HG03045 (cell line): ENCODE measurements around the gene SPTA1.

Experiments
- ATAC-seq: cut with Tn5 transposase; IDR thresholded peaks from one replicate; pipeline ENCODE4 v1.9.1; 2021; ENCODE audit warnings: mild to moderate bottlenecking, moderate library complexity; ENCODE audit not compliant: unreplicated experiment

The SPTA1 gene

DNA sequence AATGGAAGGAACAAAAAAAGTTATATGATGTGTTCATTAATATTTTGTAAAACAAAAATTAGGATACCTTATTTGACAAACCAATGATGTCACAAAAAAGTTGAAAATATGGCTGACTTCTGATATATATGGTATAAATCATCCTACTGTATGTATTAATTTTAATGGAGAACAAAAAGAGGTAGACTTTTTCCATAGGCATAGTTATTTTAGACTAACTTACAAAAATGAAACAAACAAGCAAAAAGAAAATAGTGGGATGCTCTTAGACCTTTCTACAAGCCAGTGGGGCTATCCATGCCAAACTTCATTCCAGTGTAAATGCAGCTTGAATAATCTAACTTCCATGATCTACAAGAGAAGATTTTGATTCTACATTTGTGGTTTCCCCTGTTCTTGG, 522 bp upstream of the SPTA1 start:
- ATAC-seq, result no peak

DNA sequence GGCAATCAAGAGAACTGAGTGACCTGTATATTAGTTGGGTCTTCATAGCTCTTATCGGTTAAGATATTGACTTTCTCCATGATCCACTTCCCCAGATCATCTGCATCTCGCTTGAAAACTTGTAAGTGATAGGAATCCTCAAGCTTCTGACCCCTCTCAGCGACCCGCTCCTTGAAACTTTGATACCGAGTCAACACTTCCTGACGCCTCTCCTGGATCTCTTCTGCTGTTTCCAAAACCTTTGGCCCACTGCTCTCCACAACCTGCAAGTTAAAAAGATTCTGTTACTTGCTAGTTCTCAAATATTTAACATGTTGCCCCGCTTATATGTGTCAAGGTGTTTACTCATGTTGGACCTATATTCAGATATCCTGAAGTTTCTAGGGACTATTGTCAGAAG, 1.4 kb downstream of the SPTA1 start:
- no peak for ATAC-seq

DNA sequence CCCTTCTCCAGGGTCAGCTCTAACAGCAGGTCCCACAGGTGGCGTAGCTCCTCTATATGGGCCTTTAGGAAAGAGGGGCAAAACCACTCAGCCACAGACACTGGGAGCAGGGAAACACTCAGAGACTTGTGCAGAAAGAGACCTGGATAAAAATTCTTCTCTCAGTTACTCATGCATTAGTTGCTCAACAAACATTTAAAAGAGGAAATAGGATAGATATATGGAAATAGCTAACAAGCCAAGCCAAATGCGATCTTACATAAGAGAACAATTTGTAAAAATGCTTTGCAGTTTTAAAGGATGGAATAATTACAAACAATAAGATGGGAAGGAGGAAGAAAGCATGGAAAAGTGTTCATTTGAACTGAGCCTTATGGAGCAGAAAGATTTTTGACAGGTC, 4.9 kb downstream of the SPTA1 start:
- ATAC-seq, result no peak

DNA sequence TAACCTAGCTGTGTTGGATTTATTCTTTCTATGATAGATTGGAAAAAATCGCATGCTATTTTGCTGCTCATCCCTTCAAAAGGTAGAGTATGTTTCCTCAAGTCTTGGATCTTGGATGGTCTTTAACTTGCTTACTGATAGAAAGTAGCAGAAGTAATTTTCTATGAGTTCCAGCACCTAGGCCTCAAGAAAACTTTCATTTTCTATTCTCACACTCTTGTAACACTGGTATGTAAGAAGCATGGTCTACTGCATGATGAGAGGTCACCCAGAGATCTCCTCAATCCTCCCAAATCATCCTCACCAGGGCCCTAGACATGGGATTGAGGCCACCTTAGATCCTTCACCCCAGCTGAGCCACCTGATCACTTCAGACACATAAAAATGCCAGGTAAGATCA, 7.2 kb downstream of the SPTA1 start:
- ATAC-seq, result no peak

DNA sequence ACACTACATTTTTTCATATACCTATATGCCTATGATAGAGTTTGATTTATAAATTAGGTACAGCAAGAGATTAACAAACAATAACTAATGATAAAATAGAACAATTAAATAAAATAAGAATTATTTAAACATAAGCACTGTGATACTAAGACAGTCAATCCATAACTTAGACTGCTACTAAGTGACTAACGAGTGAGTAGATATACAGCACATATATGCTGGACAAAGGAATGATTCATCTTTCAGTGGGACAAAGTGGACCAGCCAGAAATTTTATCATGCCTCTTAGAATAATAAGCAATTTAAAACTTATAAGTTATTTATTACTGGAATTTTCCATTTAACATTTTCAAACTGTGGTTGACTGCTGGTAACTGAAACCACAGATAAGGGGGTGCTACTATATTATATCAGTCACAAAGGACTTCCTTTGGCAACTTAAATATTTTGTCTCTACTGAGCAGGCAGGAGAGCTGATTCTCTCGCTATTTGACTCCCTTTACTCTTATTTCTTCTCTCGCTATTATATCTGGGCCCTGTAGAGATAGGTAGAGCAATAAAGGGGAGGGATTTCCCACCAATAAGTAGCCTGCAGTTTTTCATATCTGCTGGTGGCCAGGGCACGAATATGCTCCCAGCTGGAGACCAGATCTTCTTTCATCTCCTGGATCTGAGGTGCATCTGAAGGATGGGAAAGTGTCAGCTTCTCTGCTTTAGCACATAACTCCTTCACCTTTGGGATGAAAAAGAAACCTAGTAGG, 10.8 kb downstream of the SPTA1 start:
- no peak for ATAC-seq

DNA sequence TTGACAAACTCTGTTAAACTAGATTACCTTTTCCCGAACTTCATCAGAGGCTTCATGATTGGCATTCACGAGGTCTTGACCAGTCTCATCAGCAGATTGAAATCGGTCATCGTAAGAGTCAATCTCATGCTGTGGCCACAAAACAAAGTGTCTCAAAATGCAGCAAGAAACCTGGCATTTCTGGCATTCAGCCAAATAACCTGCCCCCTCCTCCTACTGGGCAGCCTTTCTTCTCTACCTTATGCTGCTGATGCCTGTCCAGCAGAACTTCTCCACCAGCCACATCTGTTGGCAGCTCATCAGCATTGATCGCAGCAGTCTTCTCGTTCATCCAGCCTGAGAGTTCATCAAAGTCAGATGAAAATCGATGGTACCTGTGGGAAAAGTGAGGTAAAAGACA, 12.2 kb downstream of the SPTA1 start:
- no peak for ATAC-seq

DNA sequence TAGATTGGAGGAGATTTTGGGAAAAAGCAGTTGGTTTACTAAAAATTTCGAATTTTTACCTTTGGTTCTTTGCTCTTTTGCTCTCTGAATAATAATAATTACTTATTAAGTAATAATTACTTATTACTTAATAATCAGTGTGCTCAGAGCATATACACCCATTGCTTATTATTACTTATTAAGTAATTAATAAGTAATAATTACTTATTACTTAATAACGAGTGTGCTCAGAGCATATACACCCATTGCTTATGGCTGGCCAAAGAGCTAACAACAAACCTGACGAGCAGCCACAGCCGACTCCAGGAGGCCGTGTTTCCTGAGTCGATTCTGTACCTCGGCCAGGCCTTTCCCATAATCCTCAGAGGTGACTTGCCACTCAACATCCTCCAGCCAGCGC, 20.5 kb downstream of the SPTA1 start:
- no peak for ATAC-seq

DNA sequence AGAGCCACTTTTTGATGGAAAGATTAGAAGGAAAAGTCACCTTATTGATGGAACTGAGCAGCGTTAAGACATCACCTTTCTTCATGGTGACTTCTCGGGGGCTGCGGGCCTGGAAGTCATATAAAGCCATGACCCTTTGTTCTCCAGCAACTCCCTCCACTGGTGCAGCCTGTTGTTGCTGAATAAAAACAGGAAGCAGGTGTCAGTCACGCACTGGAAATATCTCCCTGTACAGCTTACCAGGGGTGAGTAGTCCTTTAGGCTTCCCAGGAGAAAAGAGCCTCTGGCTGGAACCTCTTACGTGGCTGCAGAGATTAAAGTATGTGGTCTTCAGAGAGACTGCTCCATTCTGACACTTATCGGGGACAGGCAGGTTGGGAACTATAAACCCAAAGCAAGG, 31.9 kb downstream of the SPTA1 start:
- no peak for ATAC-seq

DNA sequence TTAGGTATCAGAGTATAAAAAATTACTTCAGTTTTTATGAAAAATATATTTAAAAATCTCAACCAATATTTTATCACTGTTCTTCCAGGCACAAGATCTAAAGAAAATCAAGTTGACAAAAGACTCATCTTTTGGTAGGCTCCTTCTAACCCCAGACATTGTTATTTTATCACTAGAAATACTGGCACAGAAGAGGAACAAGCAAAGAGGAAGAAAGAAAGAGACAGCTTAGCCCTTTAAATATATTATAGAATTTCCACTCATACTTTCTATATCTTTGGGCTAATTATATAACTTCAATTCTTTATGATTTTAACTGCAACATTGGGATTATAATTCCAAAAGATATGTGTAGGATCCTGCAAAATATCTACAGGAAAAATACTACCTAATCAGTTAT, 32.4 kb downstream of the SPTA1 start:
- ATAC-seq, result no peak

DNA sequence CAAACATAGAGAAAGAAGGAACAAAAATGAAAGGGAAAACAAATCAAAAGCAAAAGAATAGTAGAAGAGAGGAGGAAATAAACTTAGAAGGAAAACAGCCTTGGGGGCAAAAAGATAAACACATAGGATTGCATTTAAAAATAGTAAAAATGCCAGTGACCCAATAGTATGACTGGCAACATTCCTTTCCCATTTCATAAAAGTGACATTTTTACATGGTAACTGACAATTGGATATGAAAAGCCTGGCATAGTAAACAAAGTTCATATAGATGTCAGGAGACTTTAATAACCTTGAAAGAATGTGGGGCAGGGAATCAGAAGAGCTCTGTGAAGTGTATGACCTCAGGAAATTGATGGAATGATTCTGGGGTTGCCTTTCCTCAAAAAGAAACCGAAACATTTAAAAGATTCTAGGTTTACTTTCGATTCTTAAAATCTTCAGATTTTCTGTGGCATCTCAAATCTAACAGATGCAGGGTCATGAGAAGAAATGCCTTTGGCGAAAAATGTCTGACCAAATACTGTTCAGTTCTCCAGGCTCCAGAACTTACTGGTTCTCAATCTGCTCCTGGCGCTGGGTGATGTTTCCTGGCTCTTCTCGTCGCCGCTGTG, 33.7 kb downstream of the SPTA1 start:
- ATAC-seq, result no peak

DNA sequence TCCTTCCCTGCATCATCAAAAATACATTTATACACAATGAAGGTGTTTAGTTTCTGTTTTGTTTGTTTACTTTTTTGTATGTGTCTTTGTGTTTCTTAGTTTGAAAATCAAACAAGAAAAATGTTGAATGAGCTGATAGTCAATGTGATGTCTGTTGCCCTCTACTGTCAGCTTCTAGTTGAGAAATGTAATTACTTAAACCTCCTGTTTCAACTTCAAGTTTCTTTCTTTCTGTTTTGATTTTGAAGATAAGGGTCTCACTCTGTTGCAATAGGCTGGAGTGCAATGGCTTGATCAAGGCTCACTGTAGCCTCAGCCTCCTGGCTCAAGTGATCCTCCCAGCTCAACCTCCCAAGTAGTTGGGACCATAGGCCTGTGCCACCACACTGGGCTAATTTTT, 37.5 kb downstream of the SPTA1 start:
- no peak for ATAC-seq

DNA sequence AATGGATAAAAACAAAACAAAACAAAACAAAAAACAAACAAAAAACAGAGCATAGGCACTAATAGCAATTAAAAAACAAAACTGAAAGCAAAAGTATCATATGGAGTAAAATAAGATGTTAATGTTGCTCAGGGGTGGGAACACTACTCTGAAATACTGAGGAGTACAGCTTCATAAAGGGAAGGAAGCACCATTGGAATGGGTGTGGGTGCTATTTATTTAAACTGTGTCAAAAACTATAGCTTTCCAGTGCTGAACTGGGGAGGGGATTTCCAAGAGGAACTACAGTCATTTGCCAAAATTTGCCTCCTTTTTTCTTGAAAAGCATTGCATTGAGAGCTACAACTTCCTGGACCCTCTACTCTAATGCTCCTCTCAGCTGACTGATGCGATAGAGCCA, 40.0 kb downstream of the SPTA1 start:
- no peak for ATAC-seq

DNA sequence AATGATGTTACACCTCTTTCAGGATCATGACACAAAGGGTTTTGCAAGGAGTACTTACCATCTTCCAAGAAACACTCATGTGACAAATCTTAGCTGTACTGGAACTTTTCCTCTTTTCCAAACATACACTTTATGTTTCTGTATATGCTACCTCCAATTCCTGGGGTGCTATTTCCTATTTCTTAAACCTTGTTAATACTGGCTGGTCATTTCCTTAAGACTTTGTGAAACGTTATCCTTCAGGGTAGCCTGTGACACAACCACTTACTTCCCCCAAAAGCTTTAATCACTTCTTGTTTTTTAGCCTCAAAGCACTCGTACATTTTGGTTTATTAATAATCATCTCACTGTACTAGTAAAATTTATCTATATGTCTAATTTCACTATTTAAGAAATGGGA, 42.1 kb downstream of the SPTA1 start:
- no peak for ATAC-seq

DNA sequence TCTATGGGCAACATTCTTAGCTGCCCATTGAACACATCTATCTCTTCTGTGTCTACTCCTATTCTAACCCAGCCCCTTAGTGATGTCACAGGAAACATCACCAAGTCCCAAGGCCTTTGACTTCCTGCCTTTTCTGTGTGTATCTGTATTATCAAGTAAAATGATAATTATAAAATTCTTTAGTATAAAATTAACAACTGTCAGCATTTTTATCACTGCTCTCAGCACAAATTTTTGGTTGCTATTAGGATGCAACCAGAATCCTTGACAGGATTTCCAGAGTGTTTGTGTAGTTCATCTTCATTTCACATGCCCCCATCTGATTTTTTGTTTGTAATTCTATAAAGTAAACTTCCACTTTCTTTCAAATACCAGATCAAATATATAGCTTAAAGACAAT, 47.6 kb downstream of the SPTA1 start:
- no peak for ATAC-seq

DNA sequence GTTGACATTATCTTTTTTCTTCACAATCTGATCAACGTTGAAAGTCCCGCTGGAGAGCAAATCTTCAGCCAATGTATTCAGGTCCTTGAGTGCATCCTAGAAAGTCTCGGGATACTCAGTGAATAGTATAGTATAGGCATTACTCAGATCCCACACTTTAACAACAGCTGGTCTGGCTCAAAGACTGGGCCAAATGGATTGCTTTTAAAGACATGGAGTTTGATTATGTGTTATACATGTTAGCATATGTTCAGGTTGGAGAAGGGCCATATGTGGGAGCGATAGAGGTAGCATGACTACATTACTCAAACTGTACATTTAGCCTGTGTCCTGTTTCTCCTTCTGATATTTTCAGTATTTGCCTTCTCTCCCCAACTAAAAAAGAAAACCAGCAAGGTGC, 48.4 kb downstream of the SPTA1 start:
- ATAC-seq, result no peak

DNA sequence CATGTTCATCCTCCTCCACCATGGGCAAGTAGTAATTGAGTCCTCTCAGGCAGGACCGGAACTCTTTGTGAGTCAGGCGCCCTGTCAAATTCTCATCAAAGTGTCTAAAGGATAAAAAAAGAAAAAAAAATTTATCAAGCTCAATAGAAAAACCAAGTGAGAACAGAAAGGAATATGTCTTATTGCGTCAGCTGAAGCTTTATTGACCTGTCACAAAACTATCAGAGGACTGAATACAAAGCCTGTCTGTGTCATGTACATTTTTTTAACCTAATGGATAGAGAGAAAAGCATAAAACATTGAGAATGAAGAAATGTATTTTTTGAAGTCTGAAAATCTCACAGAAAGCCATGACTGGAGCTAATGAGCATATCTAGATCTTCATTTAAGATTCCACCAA, 72.8 kb downstream of the SPTA1 start:
- no peak for ATAC-seq

DNA sequence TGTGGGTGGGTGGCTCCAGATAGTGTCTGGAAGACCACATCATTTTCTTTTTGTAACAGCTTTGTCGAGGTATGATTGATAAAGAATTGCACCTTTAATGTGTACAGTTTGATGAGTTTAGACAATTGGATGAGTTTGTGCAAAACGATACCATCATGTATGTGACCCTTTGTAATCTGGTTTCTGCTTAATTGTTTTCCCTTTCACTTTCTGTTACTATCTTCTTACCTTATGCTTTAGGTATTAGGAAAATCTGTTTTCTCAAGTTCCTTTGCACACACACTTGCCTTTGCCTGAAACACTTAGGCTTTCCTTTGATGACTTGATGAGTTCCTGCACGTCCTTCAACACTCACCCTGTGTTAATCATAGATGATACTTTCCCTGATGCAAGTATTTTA, 74.6 kb downstream of the SPTA1 start:
- ATAC-seq, result no peak

DNA sequence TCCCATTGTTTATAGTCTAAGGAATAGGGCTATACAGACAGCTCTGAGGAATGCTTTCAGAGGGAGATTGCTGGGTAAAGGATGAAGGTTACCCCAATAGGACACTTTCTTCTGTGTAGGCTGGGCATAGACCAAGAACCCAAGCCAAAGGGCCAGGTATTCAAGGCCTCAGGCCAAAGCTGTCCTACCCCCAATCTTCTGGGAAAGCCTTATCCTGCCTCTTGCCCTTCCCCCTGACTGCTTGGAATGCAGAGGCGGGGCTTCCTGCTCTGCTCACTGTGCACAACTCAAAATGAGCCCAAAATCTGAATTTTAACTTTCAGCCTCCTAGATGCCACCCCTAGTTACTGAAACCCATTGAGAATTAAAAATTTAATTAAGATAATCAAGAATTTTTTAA, 79.2 kb downstream of the SPTA1 start:
- ATAC-seq, result no peak

DNA sequence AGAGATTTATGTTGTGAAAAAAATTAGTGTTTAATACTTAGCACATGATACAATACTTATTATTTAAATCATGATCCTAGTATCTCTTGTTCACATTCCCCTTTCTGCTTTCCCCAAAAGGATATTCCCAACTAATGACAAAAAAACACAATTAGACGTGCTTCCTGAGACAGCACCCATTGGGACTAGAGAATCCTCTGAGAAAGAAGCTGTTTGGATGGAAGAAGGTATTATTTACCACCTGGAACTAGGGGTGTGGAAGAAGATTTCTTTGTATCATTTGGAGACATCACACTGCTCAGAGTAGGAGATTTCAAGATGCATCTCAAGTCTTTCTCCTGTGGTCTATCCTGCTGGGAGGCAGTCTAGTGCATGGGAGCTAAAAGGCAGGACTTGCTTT, 81.5 kb downstream of the SPTA1 start, which contains the start of gene OR10Z1:
TSS of gene OR10Z1 (plus strand) at position 301 of the 400 bp plus-strand sequence. CDS start 1,171 bp downstream, outside the sequence.
- no peak for ATAC-seq

DNA sequence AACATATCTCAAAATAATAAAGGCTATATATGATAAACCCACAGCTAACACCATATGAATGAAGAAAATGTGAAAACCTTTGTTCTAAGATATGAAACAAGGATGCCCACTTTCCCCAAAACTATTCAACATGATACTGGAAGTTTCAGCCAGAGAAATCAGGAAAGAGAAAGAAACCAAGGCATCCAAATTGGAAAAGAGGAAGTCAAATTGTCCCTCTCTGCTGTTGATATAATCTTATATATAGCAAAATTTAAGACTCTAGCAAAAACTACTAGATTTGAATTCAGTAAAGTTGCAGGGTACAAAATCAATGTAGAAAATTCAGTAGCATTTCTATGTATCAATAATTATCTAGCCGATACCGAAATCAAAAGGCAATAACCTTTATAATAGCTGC, 85.8 kb downstream of the SPTA1 start:
- no peak for ATAC-seq

DNA sequence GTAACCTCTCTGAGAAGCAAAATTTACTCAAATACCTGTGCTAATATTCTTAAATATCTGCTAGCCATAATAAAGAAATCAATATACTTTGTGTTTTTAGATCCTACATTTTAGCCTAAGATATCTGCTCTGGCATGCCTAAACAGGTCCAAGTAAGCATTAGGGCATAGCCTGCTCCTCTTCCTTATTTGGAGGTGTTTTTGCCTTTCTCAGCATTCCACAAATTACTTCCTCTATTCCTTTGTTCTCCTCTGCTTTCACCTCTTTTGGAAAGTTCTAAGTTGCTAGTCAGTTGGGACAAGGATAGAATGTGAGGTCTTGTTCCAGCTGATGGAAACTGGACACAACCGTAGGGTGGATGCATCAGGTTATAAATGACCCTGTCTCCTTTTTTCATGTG, 99.6 kb downstream of the SPTA1 start:
- no peak for ATAC-seq

DNA sequence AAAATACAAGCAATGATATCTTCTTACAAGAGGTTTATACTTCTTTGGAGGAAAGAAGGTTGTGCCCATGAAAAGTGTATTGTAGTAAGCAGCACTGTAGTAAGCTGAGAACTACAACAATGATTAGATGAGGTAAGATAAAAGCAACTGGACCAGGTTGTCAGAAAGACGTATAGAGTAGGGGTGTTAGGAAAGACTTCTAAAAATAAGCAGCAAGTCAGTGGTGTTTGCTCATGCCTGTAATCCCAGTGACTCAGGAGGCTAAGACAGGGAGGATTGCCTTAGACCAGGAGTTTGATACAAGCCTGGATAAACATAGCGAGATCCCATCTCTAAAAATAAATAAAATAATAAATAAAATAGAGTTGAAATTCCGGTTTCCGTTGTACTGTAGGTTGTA, 102.6 kb downstream of the SPTA1 start:
- ATAC-seq, result no peak

DNA sequence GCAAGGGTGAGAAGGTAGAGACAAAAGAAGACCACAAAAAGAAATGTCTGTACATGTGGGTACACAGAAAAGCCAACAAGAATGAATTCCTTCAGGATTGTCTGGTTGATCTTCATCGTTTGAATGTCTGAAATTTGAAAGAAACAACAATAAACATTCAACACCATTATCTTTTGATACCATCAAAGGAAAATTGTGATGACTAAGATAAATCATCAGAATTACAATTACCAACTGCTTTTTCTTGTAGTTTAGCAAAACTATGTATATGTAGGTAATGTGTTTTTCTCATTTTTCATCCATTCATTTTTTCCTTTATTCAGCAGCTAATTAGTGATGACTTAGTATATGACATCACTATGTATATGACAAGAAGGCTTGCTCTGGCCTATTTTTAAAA, 106.8 kb downstream of the SPTA1 start, which contains the start of gene OR10X1:
TSS of gene OR10X1 (minus strand) at position 167 of the 400 bp plus-strand sequence. CDS start at position 167, 0 bp downstream.
- ATAC-seq, result no peak
